ENCODE measurements around the gene RIMBP2.
A peak's percentile ranks its signal among the peaks of the same experiment; 100 is the strongest.

RIMBP2 gene

GRCh38 chr12:130489293-130489692 lies 226.8 kb downstream of the RIMBP2 start:
- no peak for DNase-seq

- DNase-seq, result no peak
Observed at GRCh38 chr12:130488358-130488710, 227.8 kb downstream of the RIMBP2 start.

GRCh38 chr12:130487636-130488357 lies 228.3 kb downstream of the RIMBP2 start:
- no peak for DNase-seq

GRCh38 chr12:130486891-130487416 lies 229.1 kb downstream of the RIMBP2 start:
- DNase-seq, result no peak

GRCh38 chr12:130486146-130486435 lies 230.0 kb downstream of the RIMBP2 start:
- no peak for DNase-seq

GRCh38 chr12:130485291-130486145 lies 230.6 kb downstream of the RIMBP2 start:
- DNase-seq, result no peak

- no peak for DNase-seq
Observed at GRCh38 chr12:130484221-130484620, 231.9 kb downstream of the RIMBP2 start.

- no peak for DNase-seq
Observed at GRCh38 chr12:130483616-130484180, 232.4 kb downstream of the RIMBP2 start.

- DNase-seq, result no peak
Observed at GRCh38 chr12:130482448-130482847, 233.7 kb downstream of the RIMBP2 start.

- DNase-seq, result no peak
Observed at GRCh38 chr12:130481392-130481879, 234.7 kb downstream of the RIMBP2 start.

- no peak for DNase-seq
Observed at GRCh38 chr12:130480887-130481286, 235.2 kb downstream of the RIMBP2 start.

- no peak for DNase-seq
Observed at GRCh38 chr12:130480231-130480630, 235.9 kb downstream of the RIMBP2 start.

GRCh38 chr12:130479401-130480125 lies 236.5 kb downstream of the RIMBP2 start:
- DNase-seq, result no peak

- DNase-seq, result no peak
Observed at GRCh38 chr12:130478786-130479185, 237.3 kb downstream of the RIMBP2 start.

GRCh38 chr12:130477701-130478100 lies 238.4 kb downstream of the RIMBP2 start:
- DNase-seq, result no peak

- DNase-seq, result no peak
Observed at GRCh38 chr12:130477266-130477665, 238.8 kb downstream of the RIMBP2 start.

GRCh38 chr12:130476451-130477135 lies 239.5 kb downstream of the RIMBP2 start:
- no peak for DNase-seq

GRCh38 chr12:130474599-130475269 lies 241.4 kb downstream of the RIMBP2 start:
- DNase-seq, result peak in 19 of 51 donors; percentile 5 to 54 (median 32)

GRCh38 chr12:130473266-130473665 lies 242.8 kb downstream of the RIMBP2 start:
- peak in 1 of 51 donors; percentile 17 for DNase-seq

GRCh38 chr12:130470969-130471368 lies 245.1 kb downstream of the RIMBP2 start:
- DNase-seq, result no peak
